CD4-positive, alpha-beta T cell treated with Interleukin-17A for 4 hours (primary cell): ENCODE data around the gene PSMD2.

Experiments
- DNase-seq: peaks from one replicate; pipeline ENCODE4 v3.0.0-alpha.2; 2020; ENCODE audit warnings: mixed read lengths

PSMD2 gene

GRCh38 chr3:184343200-184343876 lies 44.3 kb downstream of the PSMD2 start:
- no peak for DNase-seq

- DNase-seq: no peak
Observed at GRCh38 chr3:184344579-184345316, 45.7 kb downstream of the PSMD2 start.

GRCh38 chr3:184345317-184346144 lies 46.5 kb downstream of the PSMD2 start:
- no peak for DNase-seq

- DNase-seq: no peak
Observed at GRCh38 chr3:184346480-184347190, 47.6 kb downstream of the PSMD2 start.

DNA sequence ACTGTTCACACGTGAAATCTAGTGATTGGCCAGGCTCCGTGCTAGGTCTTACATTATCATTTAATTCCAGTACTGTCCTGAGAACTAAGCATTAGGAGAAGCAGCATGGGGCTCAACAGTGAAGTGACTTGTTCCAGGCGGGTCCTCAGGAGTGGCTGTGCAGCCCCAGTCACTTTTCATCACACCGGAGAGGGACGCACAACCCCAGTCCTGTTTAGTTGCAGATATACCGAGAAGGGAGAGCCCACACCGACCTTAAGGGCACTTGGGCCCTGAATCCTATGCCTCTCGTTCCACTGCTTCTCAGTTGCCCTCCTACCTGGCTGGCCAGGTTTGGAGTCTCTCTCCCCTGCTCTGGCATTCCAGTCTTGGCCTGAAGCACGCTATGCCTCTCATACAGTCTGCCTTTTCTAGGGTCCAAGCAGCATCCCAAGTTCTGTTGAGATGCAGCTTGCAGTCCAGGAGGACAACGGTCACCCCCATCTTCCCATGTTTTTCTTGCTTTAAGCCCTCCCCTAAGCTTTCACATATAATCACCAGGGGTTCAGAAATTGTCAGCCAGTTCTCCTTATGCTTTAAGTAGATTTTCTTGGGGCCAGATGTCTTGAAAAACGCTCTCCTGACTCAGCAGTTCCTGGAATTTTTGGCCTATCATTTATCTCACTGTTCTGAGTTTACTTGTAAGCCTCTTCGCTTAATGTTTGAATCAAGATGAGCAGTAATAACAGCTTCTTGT lies 48.4 kb downstream of the PSMD2 start:
- no peak for DNase-seq

- no peak for DNase-seq
Observed at GRCh38 chr3:184348057-184348382, 49.0 kb downstream of the PSMD2 start.

DNA sequence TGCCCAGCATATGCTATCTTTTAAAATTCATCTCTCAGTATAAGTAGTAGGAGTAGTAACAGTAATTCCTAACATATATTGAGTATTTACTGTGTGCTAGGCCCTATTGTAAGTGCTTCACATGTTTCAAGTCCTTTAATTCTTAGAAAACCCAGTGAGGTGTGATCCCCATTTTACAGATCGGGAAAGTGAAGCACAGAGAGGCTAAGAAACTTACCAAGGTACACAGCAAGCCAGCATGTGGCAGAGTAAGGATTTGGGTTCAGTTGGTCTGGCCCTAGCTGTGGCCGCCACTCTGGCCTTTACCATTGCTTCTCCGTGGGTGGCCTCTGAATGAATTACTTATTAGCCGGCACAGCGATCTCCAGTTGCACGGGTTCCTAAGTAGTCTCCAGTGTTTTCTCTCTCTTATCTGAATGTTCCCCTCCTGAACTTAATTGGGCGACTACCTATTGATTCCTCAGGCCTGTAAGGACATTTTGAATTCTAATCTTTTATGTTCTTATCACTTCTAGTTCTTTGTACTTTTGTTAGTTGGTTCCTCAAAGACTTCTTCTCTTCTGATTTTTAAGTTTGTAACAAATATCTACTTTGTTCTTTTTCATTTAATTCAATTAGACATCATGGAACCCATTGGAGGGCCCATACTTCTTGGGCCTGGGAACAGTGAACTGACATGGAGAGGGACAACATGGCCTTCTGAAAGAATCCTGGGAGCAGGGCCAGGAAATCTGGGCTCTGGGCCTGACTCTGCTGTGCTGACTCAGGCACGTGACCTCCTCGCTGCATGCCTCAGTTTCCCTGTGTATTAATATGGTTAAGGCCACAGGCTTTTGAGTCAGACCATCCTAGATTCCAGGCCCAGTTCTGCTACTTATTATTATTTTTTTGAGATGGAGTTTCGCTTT lies 50.8 kb downstream of the PSMD2 start:
- no peak for DNase-seq

DNA sequence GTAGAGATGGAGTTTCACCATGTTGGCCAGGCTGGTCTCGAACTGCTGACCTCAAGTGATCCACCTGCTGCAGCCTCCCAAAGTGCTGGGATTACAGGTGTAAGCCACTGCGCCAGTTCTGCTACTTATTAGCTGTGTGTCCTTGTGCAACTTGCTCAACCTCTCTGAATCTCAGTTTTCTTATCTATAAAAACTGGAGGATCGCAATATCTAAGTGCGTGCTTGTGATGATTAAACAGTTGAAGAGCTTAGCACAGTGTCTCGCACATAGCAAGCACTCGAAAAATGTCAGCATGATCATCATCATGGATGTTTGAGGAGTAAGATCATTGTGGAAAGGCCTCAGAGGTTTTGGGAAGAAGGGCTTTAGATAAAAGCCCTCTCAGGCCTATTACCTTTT lies 51.6 kb downstream of the PSMD2 start:
- no peak for DNase-seq

GRCh38 chr3:184351511-184352148 lies 52.6 kb downstream of the PSMD2 start:
- DNase-seq: no peak

- DNase-seq: no peak
Observed at GRCh38 chr3:184352149-184352785, 53.2 kb downstream of the PSMD2 start.

- no peak for DNase-seq
Observed at GRCh38 chr3:184352897-184353545, 54.0 kb downstream of the PSMD2 start.

DNA sequence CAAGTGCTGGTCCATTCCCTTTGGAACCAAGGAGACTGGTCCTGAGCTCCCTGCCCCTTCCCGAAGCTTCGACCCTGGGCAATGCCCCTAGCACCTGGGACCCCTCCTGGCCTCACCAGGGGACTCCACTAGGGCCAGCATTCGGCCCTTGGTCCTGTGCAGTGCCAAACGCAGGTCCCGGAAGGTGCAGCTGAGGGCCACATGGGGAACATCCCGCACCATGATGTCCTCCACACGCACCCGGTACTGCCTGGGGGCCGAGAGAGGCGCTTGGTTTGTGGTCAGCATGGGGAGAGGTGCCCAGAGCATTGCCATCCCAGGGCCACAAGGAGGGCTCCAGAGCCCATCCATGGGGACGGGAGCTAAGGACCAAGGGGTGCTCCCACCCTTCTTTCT lies 54.5 kb downstream of the PSMD2 start:
- no peak for DNase-seq

GRCh38 chr3:184354121-184354728 lies 55.2 kb downstream of the PSMD2 start:
- peak; percentile 83 for DNase-seq

GRCh38 chr3:184354754-184355153 lies 55.7 kb downstream of the PSMD2 start:
- no peak for DNase-seq

GRCh38 chr3:184355261-184356040 lies 56.4 kb downstream of the PSMD2 start:
- no peak for DNase-seq

- no peak for DNase-seq
Observed at GRCh38 chr3:184357248-184358123, 58.4 kb downstream of the PSMD2 start.

DNA sequence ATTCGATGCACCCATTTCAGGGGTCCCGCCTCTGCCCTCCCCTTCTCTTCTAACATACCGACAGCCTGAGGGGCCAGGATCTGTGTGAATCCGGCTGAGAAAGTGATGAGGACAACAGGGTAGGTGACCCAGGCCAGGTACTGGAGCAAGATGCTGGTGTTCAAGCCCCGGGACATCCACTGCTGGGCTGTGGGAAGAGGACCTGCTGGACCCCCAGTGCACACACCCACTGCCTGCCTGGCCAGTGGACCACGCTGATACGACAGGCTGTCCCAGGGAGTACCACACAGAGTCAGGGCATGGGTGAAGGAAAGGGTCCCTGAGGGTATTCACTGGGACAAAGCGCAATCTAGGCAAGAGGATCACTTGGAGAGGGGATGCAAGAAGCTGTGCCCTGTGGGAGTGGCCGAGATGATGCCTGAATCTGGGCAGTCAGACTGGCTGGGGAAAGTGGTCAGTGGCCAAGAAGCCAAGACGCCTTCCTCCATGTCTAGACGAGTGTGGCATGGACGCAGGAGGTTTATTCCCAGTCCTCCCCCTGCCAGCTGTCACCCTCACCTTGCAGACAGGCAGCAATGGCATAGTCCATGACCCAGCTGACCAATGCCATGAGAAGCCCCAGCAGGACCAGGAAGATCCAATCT lies 59.2 kb downstream of the PSMD2 start:
- no peak for DNase-seq
